SK-N-MC (cell line): ENCODE data around the gene ADAMTS13.

ENCODE experiments used
- EZH2 ChIP-seq: fragments of 200-600 bp; sonication (generic); IDR thresholded peaks from one replicate; pipeline ENCODE4 v1.6.1; 2017; ENCODE audit warnings: antibody characterized with exemption
- FOXP2 ChIP-seq: optimal IDR thresholded peaks from 2 replicates; pipeline ENCODE3; 2011; ENCODE audit warnings: mild to moderate bottlenecking, moderate library complexity; ENCODE audit not compliant: insufficient read depth; ENCODE audit errors: extremely low read length, control extremely low read depth
- POLR2AphosphoS5 ChIP-seq: IDR thresholded peaks from 2 replicates; pipeline ENCODE4 v1.6.1; 2012; ENCODE audit warnings: mild to moderate bottlenecking, low read depth, low read length, borderline replicate concordance

GRCh38 chr9:133456409-133456808, 34.2 kb downstream of the ADAMTS13 start:
- no peak for TF ChIP-seq POLR2AphosphoS5
- no peak for TF ChIP-seq EZH2
- TF ChIP-seq FOXP2, result no peak
